ENCODE measurements around the gene CYBC1.

DNA sequence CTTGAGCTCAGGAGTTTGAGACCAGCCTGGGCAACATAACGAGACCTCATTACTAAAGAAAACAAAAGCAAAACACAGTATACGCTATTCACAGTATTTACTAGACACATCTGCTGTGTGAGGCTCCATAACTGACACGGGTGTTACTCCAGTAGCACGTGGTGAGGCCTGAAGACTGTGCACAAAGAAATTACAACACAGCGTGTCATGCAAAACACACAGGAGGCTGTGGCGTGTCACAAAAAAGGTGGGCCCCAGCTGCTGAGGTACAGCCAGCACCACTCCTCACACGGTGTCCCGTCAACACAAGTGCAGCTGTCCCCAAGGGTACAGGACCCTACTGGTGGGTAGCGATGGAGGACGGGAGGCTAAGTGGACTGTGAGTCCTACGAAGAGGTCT, 2.7 kb downstream of the CYBC1 start:
- TF ChIP-seq, protein P1, sequence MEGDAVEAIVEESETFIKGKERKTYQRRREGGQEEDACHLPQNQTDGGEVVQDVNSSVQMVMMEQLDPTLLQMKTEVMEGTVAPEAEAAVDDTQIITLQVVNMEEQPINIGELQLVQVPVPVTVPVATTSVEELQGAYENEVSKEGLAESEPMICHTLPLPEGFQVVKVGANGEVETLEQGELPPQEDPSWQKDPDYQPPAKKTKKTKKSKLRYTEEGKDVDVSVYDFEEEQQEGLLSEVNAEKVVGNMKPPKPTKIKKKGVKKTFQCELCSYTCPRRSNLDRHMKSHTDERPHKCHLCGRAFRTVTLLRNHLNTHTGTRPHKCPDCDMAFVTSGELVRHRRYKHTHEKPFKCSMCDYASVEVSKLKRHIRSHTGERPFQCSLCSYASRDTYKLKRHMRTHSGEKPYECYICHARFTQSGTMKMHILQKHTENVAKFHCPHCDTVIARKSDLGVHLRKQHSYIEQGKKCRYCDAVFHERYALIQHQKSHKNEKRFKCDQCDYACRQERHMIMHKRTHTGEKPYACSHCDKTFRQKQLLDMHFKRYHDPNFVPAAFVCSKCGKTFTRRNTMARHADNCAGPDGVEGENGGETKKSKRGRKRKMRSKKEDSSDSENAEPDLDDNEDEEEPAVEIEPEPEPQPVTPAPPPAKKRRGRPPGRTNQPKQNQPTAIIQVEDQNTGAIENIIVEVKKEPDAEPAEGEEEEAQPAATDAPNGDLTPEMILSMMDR (IDR thresholded peaks at IDR 0.05) = no peak
- TF ChIP-seq POLR2A (IDR thresholded peaks at IDR 0.05) = no peak
